GM18526 (cell line): Measurements from ENCODE around the gene TMEM30B.

Experiments
- POLR2A ChIP-seq: IDR thresholded peaks from 3 replicates; pipeline ENCODE4 v1.6.1; 2011; ENCODE audit not compliant: insufficient read length; ENCODE audit errors: extremely low read depth

TMEM30B gene

DNA sequence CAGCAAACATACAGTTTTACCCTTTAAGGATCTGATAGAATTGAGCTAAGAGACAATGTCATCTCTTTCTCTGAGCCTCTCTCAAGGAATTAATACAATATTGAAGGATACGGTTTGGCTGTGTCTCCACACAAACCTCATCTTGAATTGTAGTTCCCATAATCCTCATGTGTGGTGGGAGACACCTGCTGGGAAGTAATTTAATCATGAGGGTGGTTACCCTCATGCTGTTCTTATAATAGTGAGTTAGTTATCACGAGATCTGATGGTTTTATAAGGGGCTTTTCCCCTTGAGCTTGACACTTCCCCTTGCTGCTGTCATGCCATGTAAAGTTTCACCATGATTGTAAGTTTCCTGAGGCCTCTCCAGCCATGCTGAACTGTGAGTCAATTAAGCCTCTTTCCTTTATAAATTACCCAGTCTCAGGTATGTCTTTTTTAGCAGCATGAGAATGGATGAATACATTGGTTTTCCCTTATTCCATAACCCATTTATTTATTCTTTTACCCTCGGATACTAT, 47.6 kb downstream of the TMEM30B start:
- TF ChIP-seq POLR2A: no peak

DNA sequence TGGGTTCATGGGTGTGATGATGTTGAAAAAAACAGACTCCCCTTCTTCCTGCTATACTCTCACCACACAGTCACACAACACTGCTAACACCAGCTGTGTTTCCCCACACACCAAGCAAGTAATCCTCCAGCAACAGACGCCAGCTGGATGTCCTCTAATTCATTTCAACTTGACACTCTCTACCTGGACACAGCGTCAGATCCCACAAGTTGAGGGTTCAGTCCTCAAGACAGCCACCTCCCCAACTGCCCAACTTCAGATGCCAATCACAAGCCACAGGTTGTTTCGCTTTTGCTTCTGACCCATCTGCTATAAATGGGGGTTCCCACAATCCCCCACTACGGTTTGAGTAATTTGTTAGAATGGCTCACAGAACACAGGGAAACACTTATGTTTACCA, 49.3 kb downstream of the TMEM30B start:
- TF ChIP-seq POLR2A: no peak

DNA sequence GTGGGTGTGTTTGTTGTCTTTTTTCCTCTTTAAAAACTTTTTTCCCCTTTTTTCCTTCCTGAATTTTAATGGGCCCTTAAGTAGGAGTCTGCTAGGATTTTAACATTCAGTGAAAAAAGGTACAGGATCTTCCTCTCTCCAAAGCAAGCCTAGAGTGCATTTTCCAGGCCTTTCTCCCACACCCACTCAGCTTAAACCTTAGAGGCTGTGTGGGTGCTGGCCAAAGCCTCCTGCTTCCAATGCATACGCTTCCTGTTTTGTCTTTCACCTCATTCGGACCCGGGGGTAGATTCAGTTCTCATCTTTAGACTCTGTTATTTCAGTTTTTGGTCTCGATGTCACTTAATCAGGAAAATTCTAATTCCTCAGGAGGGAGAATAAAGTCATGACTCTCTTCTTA, 51.2 kb downstream of the TMEM30B start:
- TF ChIP-seq POLR2A: no peak

DNA sequence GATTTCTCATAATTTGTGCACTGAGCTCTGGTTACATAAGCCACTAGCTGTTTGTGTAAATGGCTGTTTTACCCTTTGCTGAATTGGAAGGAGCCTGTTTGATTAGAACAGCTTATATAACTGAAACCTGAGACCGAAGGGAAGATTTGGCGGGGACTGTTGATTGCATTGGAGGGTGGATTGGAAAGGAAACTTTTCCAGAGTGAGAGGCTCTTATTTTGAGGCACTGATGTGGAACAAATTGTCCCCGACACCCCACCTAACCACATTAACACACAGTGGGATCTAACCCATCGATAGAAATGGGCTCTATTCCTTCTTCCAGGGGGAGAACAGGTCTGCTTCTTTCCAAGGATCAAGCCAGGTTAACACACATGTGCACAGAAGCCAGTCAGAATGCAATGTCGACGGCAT, 51.7 kb downstream of the TMEM30B start:
- no peak for TF ChIP-seq POLR2A

DNA sequence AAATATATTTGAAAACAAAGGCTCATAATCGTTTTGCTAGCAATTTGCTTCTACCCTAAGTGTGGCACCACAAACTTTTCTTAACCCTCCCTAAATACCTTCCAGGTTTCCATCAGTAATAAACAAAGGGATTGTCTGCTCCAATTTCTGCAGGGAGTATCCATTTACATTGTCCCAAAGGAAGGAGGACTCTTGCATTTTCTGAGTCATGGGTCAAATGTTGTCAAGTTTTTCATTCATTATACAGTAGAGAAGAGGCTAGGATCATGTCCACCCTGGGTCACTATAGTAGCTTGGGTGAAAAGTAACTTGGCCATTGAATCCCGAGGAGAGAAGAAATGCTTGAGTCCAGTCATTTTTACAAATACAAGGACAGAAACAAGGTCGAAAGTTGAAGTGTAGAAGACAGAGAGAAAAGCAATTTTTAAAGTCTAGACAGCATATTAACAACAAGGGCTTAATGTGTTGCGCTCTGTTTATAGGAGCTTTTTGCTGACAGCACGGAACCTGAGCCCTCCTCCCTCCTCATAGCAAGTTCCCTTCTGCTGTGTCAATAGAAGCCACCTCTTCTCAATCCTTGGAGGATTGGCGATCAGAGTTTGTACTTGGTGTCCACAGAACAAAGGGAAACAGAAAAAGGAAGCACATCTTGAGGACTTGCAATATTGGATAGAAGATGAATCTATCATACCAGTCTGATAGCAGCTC, 53.1 kb downstream of the TMEM30B start:
- no peak for TF ChIP-seq POLR2A
